Activated B cell treated with CpG ODN at 0.5 μM for 24 hours (primary cell): ENCODE results near the gene TMEM151A. TPM values are rescaled to one million over a fixed set of nuclear protein-coding genes. Genes with fewer than 3 reads are reported as not detected.

Experiments used
- ATAC-seq: fragments of 200-7000 bp; cut with Tn5 transposase; one replicate; pipeline ENCODE4 v1.10.0; 2021; ENCODE audit warnings: low read depth, mild to moderate bottlenecking, moderate library complexity
- CTCF ChIA-PET: fragments of 350-600 bp; sonication (Branson Sonifier 250); formaldehyde crosslinking; loops from one replicate; lab custom pipeline; 2021; ENCODE audit warnings: antibody characterized with exemption; lab: Charles Lee
- POLR2A ChIA-PET: fragments of 350-600 bp; sonication (Branson Sonifier 250); formaldehyde crosslinking; loops from one replicate; lab custom pipeline; 2021; ENCODE audit warnings: antibody characterized with exemption; lab: Charles Lee
- DNase-seq: peaks from one replicate; pipeline ENCODE4 v3.0.0; 2022
- H3K27ac Mint-ChIP-seq: one replicate; pipeline ENCODE4 v1.8.0; 2020; ENCODE audit warnings: mixed read lengths
- H3K27me3 Mint-ChIP-seq: one replicate; pipeline ENCODE4 v1.8.0; 2021; ENCODE audit warnings: mixed read lengths
- H3K36me3 Mint-ChIP-seq: one replicate; pipeline ENCODE4 v1.8.0; 2021; ENCODE audit warnings: low read depth, mixed read lengths
- H3K4me1 Mint-ChIP-seq: one replicate; pipeline ENCODE4 v1.8.0; 2021; ENCODE audit warnings: mixed read lengths
- H3K4me3 Mint-ChIP-seq: one replicate; pipeline ENCODE4 v1.8.0; 2020; ENCODE audit warnings: mild to moderate bottlenecking, mixed read lengths
- H3K9me3 Mint-ChIP-seq: one replicate; pipeline ENCODE4 v1.8.0; 2020; ENCODE audit warnings: mixed read lengths
- CTCF ChIP-seq: fragments of 200-600 bp; IDR thresholded peaks from one replicate; pipeline ENCODE4 v1.8.0; 2022; ENCODE audit warnings: antibody characterized with exemption, mild to moderate bottlenecking
- intact Hi-C: fragments of 100-400 bp; cut with micrococcal nuclease; formaldehyde crosslinking; loops from one replicate; pipeline ENCODE4 v1.15.1; 2024
- total RNA-seq: library from RNA; stranded (reverse); gene quantifications from 2 replicates; pipeline ENCODE4 v1.2.3, GENCODE V29; 2022

The TMEM151A gene
- total RNA-seq, 1 donor from 2014 or later: not detected

DNA sequence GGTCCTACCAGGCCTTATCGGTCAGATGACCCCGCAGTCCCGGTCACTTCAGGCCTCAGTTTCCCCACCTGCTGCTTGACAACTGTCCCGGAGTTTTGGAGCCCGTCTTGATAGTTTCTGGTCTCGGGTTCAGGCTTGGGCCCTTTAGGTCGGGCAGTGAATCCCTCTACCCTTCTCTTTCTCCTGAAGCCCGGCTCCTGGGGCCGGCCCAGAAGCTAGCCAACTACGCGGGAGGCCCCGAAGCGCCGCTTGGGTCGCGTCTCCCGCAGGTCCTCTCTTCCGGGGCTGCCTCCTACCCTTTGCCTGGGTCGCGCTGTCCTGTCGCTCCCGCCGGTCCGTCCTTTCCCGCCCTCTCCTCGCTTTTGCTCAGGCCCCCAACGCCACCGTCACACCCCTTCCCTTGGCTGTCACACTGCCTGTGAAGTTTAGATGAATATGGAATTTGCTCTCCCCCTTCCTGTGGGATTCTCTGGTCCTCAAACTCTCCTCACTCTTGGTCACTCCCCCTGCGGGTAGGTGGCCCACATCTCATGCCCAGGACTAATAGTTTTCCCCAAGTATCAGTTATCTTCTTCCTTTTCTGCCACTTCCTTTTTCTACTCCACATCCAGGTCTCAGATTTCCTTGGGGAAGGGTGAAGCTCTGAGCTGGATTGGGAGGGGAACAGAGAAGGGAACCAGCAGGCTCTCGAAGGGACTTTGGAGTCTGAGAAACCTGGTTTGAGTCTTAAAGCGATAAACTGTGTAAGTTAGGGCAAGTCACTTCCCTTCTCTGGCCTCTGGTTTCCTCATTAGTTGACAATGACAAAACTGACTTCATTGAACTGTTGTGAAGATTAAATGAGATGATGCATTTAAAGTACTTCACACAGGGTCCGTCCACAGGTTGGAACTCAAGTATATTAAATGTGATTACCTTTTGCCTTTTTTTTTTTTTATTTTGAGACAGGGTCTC, 22.5 kb upstream of the TMEM151A start:
- DNase-seq (no peak), ATAC-seq (no peak)
- Mint-ChIP-seq H3K9me3 (no peaks in the 10 kb centered on the region), H3K4me3 (peak overlapping the region; percentile 90), H3K36me3 (peaks cover 54% of the 10 kb centered on the region), H3K4me1 (peaks cover 32% of the 10 kb centered on the region), H3K27ac (peak overlapping the region; percentile 97), H3K27me3 (no peaks in the 10 kb centered on the region)
- CTCF ChIA-PET: interaction anchor here (2.4 kb wide), 1 partner anchor 12 kb away, joined by 14 read pairs; no protein-coding TSS in a partner anchor
- POLR2A ChIA-PET: interaction anchor here (0.6 to 3.8 kb wide), 7 partner anchors 8 to 217 kb away, joined by 4 to 50 read pairs (median 9); partner anchors contain the start of genes CNIH2, SF3B2, TMEM151A and YIF1A
- no peak for TF ChIP-seq CTCF
- intact Hi-C loops: loop anchor here (1.0 to 5.0 kb wide), 10 partner anchors 9 to 1538 kb away; partner anchors contain the start of genes CFL1, CNIH2, FIBP and KAT5

GRCh38 chr11:66271816-66272215, 19.9 kb upstream of the TMEM151A start:
- no peak for ATAC-seq
- no peak for DNase-seq
- POLR2A ChIA-PET: interaction anchor here (0.6 to 0.9 kb wide), 2 partner anchors 12 to 17 kb away, joined by 3 to 4 read pairs; partner anchors contain the start of gene YIF1A
- Mint-ChIP-seq H3K9me3 (no peaks in the 10 kb centered on the region), H3K4me1 (peaks cover 31% of the 10 kb centered on the region), H3K36me3 (peaks cover 67% of the 10 kb centered on the region), H3K4me3 (no peak overlapping the region), H3K27me3 (no peaks in the 10 kb centered on the region), H3K27ac (peak overlapping the region; percentile 7)
- CTCF ChIA-PET: no interaction called here
- intact Hi-C loops: no loop called here
- TF ChIP-seq CTCF: no peak

- POLR2A ChIA-PET: no interaction called here
- H3K4me1 Mint-ChIP-seq: peaks cover 32% of the 10 kb centered on the region
- intact Hi-C loops: no loop called here
- no peaks in the 10 kb centered on the region for H3K9me3 Mint-ChIP-seq
- H3K4me3 Mint-ChIP-seq: no peak overlapping the region
- H3K27ac Mint-ChIP-seq: no peak overlapping the region
- no peak for TF ChIP-seq CTCF
- DNase-seq (no peak), ATAC-seq (no peak)
- CTCF ChIA-PET: interaction anchor here (1.0 kb wide), 1 partner anchor 10 kb away, joined by 3 read pairs; no protein-coding TSS in a partner anchor
- H3K27me3 Mint-ChIP-seq: no peaks in the 10 kb centered on the region
- peaks cover 66% of the 10 kb centered on the region for H3K36me3 Mint-ChIP-seq
These were observed 19.1 kb upstream of the TMEM151A start for GRCh38 chr11:66272596-66272995.

DNA sequence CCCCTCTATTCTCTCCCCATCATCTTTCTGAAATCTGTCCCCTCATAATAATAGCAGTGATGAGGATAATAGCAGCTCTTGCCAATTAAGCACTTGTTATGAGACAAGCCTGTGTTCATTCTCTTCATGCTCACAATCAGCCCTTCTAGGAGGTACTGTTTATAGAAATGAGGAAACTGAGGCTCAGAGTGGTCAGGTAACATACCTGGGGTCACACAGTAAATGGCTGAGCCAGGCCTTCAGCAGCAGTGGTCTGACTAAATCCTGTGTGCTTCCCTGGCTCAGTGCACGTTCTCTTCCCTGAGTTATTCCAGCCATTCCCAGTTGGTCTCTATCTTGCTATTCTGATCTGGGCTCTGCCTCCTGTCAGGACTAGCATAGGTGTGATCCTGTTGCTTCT, 17.5 kb upstream of the TMEM151A start:
- Mint-ChIP-seq H3K27me3 (no peaks in the 10 kb centered on the region), H3K4me1 (peaks cover 29% of the 10 kb centered on the region), H3K36me3 (peaks cover 60% of the 10 kb centered on the region), H3K9me3 (no peaks in the 10 kb centered on the region), H3K27ac (no peak overlapping the region), H3K4me3 (no peak overlapping the region)
- ATAC-seq: no peak
- no peak for DNase-seq
- POLR2A ChIA-PET: no interaction called here
- intact Hi-C loops: no loop called here
- no peak for TF ChIP-seq CTCF
- CTCF ChIA-PET: no interaction called here

- DNase-seq: no peak
- no peak for ATAC-seq
- H3K27ac Mint-ChIP-seq: no peak overlapping the region
- intact Hi-C loops: no loop called here
- no peak for TF ChIP-seq CTCF
- no peaks in the 10 kb centered on the region for H3K27me3 Mint-ChIP-seq
- H3K4me1 Mint-ChIP-seq: peaks cover 23% of the 10 kb centered on the region
- ChIA-PET CTCF (no interaction called here), POLR2A (no interaction called here)
- H3K36me3 Mint-ChIP-seq: peaks cover 56% of the 10 kb centered on the region
- no peak overlapping the region for H3K4me3 Mint-ChIP-seq
- no peaks in the 10 kb centered on the region for H3K9me3 Mint-ChIP-seq
These were observed 16.3 kb upstream of the TMEM151A start for GRCh38 chr11:66275396-66275795.
